NCI-H187 treated with DMSO at 0.1 percent for 48 hours (cell line): ENCODE data around the gene PKN3.

ENCODE experiments used
- DNase-seq: peaks from one replicate; lab custom pipeline; 2025; lab: John Stamatoyannopoulos, UW

Gene PKN3

DNA sequence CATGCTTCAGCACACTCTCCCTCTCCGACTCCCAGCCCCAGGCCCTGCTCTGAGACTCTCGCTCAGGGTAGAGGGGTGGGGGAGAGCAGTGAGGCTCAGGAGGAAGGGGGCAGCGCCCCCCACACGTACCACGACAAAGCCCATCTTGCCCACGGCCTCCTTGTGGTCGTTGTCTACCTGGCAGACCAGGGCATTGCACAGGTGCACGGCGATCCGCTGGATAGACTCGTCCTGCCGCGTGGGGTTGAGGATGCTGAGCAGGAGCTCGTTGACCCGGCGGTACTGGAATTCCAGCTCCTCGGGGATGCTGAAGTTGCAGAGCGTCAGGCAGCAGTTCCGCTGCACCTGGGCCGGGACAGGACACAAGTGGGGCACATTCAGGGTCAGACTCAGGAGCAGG, 40.1 kb downstream of the PKN3 start:
- DNase-seq, result no peak

DNA sequence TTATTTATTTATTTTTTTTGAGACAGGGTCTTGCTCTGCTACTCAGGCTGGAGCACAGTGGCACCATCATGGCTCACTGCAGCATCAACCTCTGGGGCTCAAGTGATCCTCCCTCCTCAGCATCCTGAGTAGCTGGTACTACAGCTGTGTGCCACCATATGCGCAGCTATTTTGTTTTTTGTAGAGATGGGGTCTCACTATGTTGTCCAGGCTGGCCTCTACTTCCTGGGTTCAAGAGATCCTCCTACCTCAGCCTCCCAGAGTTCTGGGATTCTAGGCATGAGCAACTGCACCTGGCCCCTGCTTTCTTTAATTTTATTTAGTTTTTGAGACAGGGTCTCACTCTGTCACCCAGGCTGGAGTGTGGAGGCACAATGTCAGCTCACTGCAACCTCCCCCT, 41.1 kb downstream of the PKN3 start:
- DNase-seq, result no peak

GRCh38 chr9:128747241-128747640, 44.9 kb downstream of the PKN3 start:
- DNase-seq, result no peak

- DNase-seq, result no peak
These were observed 48.8 kb downstream of the PKN3 start for GRCh38 chr9:128750926-128751595.

- DNase-seq, result no peak
These were observed 51.3 kb downstream of the PKN3 start for GRCh38 chr9:128753627-128754026.

GRCh38 chr9:128757602-128758001, 55.3 kb downstream of the PKN3 start:
- DNase-seq, result no peak

GRCh38 chr9:128762671-128763449, 60.6 kb downstream of the PKN3 start:
- no peak for DNase-seq

DNA sequence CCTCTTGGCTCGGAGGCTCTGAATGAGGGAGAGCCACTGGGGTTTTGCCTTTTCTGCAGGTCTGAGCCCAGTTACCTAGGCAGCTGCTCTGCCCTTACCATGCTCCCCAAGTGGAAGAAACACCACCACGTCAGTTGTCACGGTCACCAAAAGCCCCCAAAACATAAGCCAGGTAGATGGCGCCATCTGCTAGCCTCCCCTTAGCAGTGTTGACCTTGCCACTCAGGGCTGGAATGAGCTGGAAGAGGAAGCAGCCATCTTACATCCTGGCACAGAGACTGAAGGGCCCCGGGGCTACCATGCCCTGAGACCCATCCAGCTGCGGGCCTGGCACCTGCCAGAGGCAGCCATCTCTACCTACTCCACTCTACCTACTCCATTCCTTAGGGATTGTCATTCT, 62.1 kb downstream of the PKN3 start:
- no peak for DNase-seq

DNA sequence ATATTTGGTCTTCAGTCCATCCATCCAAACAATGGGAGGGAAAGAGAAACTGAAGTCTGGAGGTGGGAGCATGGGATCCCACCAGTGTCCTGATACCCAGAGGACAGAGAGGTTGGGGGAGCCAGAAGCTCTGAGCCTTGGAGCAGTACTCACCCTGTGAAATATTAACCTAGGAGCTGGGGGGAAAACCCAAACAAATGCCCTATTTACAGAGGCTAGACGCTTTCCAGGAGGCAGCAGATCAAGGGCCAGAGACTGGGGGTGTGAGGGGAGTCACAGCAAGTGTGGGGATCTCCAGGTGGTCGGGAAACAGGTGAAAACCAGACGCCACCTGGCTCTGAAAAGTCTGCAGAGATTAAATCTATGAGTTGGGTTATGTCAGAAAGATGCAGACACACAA, 63.2 kb downstream of the PKN3 start:
- DNase-seq, result no peak

DNA sequence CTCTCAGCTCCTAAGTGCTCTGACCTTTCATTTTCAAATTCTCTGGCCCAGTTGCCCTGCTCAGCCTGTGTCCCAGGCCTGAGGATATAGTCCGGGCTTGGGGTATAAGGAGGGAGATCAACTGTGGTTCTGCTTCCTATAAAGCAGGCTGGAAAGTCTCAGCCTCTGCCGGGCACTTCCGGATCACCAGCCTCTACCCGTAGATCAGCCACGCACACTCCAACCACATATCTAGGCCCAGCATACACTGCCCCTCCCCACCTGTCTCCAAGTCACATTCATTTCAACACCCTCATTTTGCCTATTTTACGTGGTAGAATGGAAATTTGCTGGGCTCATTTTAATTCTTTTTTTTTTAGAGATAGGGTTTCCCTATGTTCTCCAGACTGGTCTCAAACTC, 66.3 kb downstream of the PKN3 start:
- DNase-seq, result no peak
